Kidney (tissue), 14 donors: Measurements from ENCODE around the gene FRYL. TPM values are rescaled to one million over a fixed set of nuclear protein-coding genes. Genes with fewer than 3 reads are reported as not detected.
"Not testable (repeated sequence)": the region's sequence is repeated elsewhere in the genome, so short reads cannot be mapped to it uniquely, and the experiment has no call there.

ENCODE experiments used
- DNase-seq, 5 donors: peaks; one replicate each; pipeline ENCODE4 v3.0.0-alpha.2; 2013 to 2020
- FAIRE-seq: peaks from 2 replicates; lab custom pipeline; 2012; peaks lifted over from hg19 to GRCh38; lab: Jason Lieb, UNC
- H3K27ac ChIP-seq, 2 donors: one replicate each; pipeline ENCODE4 v1.7.0; 2013; ENCODE audit warnings: low read depth in 2 of 2, low read length in 2 of 2, inconsistent platforms in 1 of 2
- H3K27me3 ChIP-seq: one replicate; pipeline ENCODE4 v1.7.1; 2013; ENCODE audit warnings: low read length, inconsistent platforms; ENCODE audit not compliant: control insufficient read depth, insufficient read depth
- H3K36me3 ChIP-seq, 3 donors: one replicate each; pipeline versions ENCODE4 v1.7.0 to v1.7.1; 2013; ENCODE audit warnings: low read length in 3 of 3, control low read depth in 1 of 3, inconsistent platforms in 1 of 3; ENCODE audit not compliant: insufficient read depth in 3 of 3, control insufficient read depth in 2 of 3
- H3K4me1 ChIP-seq, 3 donors: one replicate each; pipeline versions ENCODE4 v1.7.0 to v1.7.1; 2013; ENCODE audit warnings: low read length in 3 of 3, inconsistent platforms in 1 of 3, low read depth in 1 of 3; ENCODE audit not compliant: control insufficient read depth in 2 of 3, insufficient read depth in 2 of 3
- H3K4me3 ChIP-seq, 3 donors: one replicate each; pipeline versions ENCODE4 v1.7.0 to v1.8.1; 2013; ENCODE audit warnings: low read length in 3 of 3, control low read depth in 1 of 3, inconsistent platforms in 1 of 3
- H3K9ac ChIP-seq, 3 donors: one replicate each; pipeline versions ENCODE4 v1.7.0 to v1.7.1; 2013; ENCODE audit warnings: low read length in 3 of 3, control low read depth in 1 of 3, inconsistent platforms in 1 of 3
- H3K9me3 ChIP-seq, 3 donors: one replicate each; pipeline versions ENCODE4 v1.7.0 to v1.7.1; 2013; ENCODE audit warnings: low read length in 3 of 3, control low read depth in 1 of 3, inconsistent platforms in 1 of 3; ENCODE audit not compliant: control insufficient read depth in 2 of 3, insufficient read depth in 1 of 3
- CTCF ChIP-seq: IDR thresholded peaks from 3 replicates; pipeline ENCODE4 v1.5.1; 2012; ENCODE audit warnings: mild to moderate bottlenecking, moderate library complexity, borderline replicate concordance; ENCODE audit not compliant: insufficient read depth; ENCODE audit errors: extremely low read depth
- intact Hi-C: fragments of 100-400 bp; cut with DNase I; formaldehyde crosslinking; loops from one replicate; pipeline ENCODE4 v1.11.1; 2022
- polyA plus RNA-seq: library from polyadenylated mRNA; stranded (reverse); fragments of 350-450 nt; fragmentation: Illumina TruSeq; extraction: RNeasy Lipid Tissue Mini Kit (QIAGEN cat#74804); gene quantifications from one replicate; pipeline ENCODE4 v1.2.3, GENCODE V29; 2014; ENCODE audit warnings: low read depth, low replicate concordance; ENCODE audit not compliant: insufficient read depth
- total RNA-seq: library from RNA; stranded (reverse); fragmentation: NEBNext Ultra II Directional; extraction: Animal tissue kit (Norgen Biotek cat#: 25700); gene quantifications from one replicate; pipeline ENCODE4 v1.2.1, GENCODE V29; 2021
- donor health status: control.
- donor health status: control.
- donor health status: control.
- donor health status: control.
- donor health status: control.
- donor health status: DM: yes; HTN: yes; CAD: no.
- donor health status: Normal renal cell carcinoma (clear cell type).

Gene FRYL
- total and polyA plus RNA-seq, 2 donors from 2014 or later, result 11.6 to 78.9 TPM

DNA sequence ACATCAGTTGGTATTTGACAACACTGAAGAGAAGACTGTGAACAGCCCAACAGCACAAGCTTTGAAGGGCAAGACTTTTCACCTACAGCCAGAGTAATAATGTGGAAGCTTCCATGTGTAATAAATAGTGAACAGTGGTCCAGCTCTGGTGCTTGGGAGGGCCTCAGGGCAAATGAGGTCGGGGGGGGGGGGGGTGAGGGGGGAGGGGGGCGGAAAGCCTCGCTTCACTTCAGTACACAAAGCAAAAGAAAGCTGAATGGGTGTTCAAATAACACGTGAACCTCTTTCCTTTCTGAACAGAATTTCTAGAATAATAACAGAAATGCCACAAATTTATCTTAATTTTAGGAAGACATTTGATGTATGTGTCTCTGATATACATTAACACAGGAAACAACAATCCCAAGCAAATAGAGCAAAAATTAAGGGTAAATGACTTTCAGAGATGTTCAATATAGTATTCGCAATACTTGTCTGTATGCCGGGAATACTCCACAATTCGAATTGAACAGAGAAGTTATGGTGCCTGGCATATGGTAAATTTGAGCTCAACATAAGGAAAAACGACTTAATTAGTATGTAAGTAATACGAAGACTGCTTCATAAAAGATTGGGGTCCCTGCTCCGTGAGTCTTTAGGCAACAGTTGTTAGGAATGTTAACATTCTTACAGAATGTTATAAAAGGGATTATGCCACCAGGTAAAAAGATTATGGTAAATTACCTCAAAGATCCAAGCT is 92.6 kb downstream of the FRYL start:
- FAIRE-seq, result no peak
- intact Hi-C loops, result no loop called here
- Histone ChIP-seq H3K9ac (no peak overlapping the region), H3K4me3 (no peak overlapping the region), H3K36me3 (peaks cover 0 to 2% (median 0%) of the 10 kb centered on the region in 3 donors), H3K9me3 (no peaks in the 10 kb centered on the region), H3K27me3 (no peaks in the 10 kb centered on the region), H3K27ac (no peak overlapping the region), H3K4me1 (peaks cover 0 to 5% (median 4%) of the 10 kb centered on the region in 3 donors)
- no peak for TF ChIP-seq CTCF
- peak in 2 of 5 donors; percentile 38 to 55 for DNase-seq

DNA sequence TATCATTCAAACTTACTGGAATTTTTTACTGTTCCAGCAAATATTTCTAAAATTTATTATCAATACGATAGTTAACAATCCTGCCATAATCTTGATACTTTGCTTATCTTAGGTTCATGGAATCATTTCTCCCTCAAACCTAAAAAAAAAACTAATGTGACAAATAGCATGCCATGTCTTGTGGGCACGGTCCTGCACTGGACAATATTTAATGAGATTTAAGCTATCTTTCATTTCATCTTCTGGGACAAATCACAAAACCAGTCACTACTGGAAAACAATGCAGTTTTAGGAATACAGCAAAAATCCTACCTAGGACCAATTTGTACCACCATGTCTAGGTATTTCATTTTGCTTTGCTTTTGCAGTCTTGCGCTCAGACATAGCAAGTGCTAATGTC is 93.7 kb downstream of the FRYL start:
- Histone ChIP-seq H3K9me3 (no peaks in the 10 kb centered on the region), H3K27ac (no peak overlapping the region), H3K4me3 (no peak overlapping the region), H3K27me3 (no peaks in the 10 kb centered on the region), H3K36me3 (peaks cover 0 to 2% (median 0%) of the 10 kb centered on the region in 3 donors), H3K4me1 (peaks cover 0 to 5% (median 4%) of the 10 kb centered on the region in 3 donors), H3K9ac (no peak overlapping the region)
- DNase-seq (no peak), FAIRE-seq (no peak)
- no peak for TF ChIP-seq CTCF
- intact Hi-C loops, result no loop called here

- no peak for TF ChIP-seq CTCF
- H3K9ac ChIP-seq, result no peak overlapping the region
- DNase-seq (no peak), FAIRE-seq (no peak)
- H3K4me1 ChIP-seq, result peaks cover 0 to 5% (median 0%) of the 10 kb centered on the region in 3 donors
- peaks cover 0 to 2% (median 0%) of the 10 kb centered on the region in 3 donors for H3K36me3 ChIP-seq
- H3K9me3 ChIP-seq, result no peaks in the 10 kb centered on the region
- no peaks in the 10 kb centered on the region for H3K27me3 ChIP-seq
- no peak overlapping the region for H3K27ac ChIP-seq
- H3K4me3 ChIP-seq, result no peak overlapping the region
- intact Hi-C loops, result no loop called here
These were observed 96.1 kb downstream of the FRYL start for GRCh38 chr4:48683784-48684666.

- H3K9ac ChIP-seq, DNase-seq, H3K4me3 ChIP-seq, H3K9me3 ChIP-seq, H3K27ac ChIP-seq, intact Hi-C loops, FAIRE-seq, H3K27me3 ChIP-seq, H3K4me1 ChIP-seq, H3K36me3 ChIP-seq: not testable (repeated sequence)
These were observed 97.2 kb downstream of the FRYL start for GRCh38 chr4:48682870-48683269.
